DMS 273 (cell line): ENCODE results near the gene EZH1.
A peak's percentile ranks its signal among the peaks of the same experiment; 100 is the strongest.

Experiments
- DNase-seq: peaks from one replicate; lab custom pipeline; 2025; ENCODE audit not compliant: unreplicated experiment; lab: John Stamatoyannopoulos, UW

EZH1 gene

GRCh38 chr17:42723636-42724035, 21.2 kb downstream of the EZH1 start:
- DNase-seq: no peak

DNA sequence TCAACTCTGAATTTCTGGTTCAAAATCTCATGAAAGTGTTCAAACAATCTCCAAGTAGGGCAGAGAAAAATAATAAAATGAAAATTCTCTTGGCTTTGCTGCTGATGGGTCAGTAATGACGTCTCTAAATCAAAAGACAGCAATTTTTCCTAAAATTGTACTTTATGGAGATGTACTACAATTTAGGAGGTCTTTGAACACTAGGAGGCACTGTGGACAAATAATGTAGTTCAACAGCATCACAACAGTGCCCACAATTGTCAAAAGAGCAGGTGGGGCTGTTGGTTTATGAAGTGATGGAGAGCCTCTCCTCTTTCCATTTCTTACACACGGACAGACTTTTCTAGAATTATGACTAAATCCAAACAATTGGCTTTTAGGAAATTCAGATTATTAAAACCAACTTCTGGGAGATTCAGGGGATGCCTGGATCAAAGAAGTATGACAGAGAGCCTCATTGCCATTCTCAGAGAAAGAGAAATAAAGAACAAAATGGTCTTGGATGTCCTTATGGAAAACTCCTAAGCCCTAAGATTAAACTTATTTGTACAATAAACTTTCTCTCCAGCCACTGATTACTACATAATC, 23.8 kb downstream of the EZH1 start:
- DNase-seq: peak; percentile 84

DNA sequence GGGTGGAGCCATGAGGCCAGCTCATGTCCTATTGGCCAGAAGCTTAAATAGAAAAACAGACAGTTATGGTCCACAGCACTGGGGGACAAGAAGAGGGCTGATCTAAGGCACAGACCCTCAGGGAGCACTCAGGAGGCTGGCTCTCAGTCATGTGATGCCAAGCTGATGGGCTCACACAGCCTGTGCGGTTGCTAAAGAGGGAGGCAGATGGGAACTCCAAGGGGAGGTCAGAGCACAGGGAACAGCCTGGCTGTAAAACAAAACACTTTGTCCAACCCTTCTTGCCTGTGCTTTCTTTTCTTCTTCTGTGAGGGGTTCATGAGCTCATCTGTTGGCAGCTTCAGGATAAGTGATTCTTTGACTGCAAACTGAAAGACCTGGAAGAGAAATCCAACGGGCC, 35.3 kb downstream of the EZH1 start:
- peak; percentile 50 for DNase-seq

GRCh38 chr17:42708588-42708987, 36.3 kb downstream of the EZH1 start:
- no peak for DNase-seq

DNA sequence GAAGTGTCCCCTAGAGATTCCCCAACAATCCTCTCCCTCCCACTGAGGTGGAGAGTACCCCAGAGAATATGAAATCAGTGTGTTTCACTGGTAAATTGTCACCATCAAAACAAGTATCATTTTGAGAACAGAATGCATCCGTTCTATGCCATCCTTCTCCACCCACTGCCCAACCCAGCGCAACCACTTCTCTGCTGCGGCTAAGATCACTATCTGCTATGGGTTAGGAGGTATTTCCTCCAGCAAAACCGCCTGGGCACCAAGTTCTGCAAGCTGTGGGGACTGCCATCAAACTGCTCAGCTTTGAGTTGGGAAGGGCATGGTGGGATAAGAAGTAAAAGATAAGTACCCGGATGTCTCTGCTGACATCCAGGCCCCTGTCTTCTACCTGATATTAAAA, 38.1 kb downstream of the EZH1 start:
- DNase-seq: no peak

- no peak for DNase-seq
These were observed 39.9 kb downstream of the EZH1 start for GRCh38 chr17:42704837-42705494.

DNA sequence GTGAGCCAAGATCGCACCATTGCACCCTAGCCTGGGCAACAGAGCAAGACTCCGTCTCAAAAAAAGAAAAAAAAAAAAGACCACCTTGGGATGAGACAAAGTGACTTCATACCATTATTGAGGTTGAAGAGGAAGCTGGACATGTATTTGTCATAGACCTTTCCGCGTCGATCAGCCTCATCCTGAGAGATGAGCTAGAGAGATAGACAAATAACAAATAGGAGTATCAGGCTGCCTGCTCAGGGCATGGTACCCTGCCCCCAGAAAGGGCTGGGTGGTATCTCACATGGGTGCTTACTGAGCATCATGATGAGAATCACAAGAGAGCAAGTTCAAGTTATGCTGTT, 40.4 kb downstream of the EZH1 start:
- DNase-seq: no peak

DNA sequence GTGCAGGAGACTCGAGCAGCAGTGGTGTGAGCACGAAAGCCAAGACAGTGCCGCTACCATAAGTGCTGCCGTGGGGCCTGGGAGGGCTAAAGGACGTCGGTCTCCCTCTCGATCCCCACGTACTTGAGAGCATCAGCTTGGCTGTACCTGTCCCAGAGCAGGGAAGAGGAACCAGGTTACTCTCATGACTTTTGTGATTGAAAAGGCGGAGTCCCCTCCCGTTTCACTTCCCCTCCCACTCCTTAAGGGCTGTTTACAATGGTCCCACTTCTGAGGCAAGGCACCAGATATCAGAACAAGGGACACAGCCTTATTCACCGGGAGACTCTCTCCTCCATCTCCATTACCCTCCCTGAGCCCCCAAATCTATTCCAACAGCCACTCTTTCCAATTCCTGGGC, 42.4 kb downstream of the EZH1 start:
- no peak for DNase-seq

GRCh38 chr17:42700586-42701289, 44.1 kb downstream of the EZH1 start:
- DNase-seq: no peak

DNA sequence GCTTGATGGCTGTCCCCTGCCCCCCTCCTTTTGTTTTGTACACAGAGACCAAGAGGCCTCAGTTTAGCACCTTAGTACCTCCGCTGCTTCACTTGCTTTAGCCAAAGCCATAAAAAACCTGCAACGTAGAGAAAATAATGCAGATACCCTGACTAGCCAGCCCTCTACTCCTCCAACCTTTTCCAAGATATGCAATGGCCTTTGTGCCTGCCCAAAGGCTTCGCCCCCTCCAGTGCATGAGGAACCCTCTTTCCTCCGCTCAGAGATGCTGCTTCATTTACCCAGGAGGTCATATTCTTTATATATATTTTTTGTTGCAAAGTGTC, 45.5 kb downstream of the EZH1 start:
- no peak for DNase-seq

GRCh38 chr17:42698736-42699414, 46.0 kb downstream of the EZH1 start:
- peak; percentile 64 for DNase-seq

DNA sequence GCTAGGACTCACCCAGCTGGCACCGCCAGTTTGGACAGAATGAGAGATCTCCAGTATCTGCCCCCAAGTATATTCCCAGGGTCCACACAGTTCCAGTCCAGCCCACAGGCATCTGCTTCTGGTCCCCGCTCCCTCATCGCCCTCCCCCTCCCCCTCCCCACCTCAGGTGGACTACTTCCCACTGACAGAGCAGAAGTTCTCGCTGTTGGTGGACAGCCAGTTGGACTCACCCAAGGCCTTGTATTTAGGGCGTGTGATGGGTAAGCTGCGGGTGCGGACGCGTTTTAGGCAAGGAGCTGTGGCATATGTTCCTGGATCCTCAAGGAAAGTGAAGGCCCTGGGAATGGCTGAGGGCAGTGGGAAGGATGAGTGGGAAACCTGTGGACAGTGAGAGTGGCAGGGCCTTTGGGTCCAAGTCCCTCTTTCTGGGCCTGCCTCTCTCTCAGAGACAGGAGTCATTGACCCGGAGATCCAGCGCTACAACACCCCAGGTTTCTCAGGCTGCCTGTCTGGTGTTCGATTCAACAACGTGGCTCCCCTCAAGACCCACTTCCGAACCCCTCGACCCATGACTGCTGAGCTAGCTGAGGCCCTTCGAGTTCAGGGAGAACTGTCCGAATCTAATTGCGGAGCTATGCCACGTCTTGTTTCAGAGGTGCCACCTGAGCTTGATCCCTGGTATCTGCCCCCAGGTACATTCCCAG, 47.6 kb downstream of the EZH1 start:
- DNase-seq: no peak

DNA sequence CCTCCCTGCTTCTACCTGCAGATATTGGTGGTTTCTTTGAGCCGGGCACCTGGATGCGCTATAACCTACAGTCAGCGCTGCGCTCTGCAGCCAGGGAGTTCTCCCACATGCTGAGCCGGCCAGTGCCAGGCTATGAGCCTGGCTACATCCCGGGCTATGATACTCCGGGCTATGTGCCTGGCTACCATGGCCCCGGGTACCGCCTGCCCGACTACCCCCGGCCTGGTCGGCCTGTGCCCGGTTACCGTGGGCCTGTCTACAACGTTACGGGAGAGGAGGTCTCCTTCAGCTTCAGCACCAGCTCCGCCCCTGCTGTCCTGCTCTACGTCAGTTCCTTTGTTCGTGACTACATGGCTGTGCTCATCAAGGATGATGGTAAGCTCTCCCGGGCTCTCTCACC, 49.3 kb downstream of the EZH1 start:
- no peak for DNase-seq

DNA sequence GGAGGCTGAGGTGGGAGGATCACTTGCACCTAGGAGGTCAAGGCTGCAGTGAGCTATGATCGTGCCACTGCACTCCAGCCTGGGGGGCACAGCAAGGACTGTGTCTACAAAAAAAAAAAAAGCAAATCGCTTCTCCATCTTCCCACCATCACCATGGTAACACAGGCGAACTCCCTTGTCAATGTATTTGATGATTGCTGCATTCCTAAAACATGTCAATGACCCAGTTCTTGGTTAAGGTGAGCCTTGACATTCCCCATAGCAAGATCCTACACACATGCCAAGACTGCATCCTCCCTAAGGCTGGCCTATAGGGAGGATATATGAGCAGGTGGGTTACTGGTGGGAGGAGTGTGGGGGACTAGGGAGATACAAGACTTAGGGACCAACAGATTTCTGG, 50.3 kb downstream of the EZH1 start:
- DNase-seq: no peak

DNA sequence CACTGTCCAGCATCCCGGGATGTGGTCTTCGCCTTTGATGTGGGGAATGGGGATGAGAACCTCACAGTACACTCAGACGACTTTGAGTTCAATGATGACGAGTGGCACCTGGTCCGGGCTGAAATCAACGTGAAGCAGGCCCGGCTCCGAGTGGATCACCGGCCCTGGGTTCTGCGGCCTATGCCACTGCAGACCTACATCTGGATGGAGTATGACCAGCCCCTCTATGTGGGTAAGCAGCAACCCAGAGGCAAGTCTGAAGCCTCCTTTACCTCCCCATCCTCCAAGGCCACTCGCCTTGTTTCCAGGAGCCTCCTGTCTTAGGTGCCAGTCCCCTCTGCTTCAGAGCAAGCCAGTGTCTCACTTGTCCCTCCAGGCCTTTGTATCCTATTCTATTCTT, 52.4 kb downstream of the EZH1 start:
- DNase-seq: no peak

DNA sequence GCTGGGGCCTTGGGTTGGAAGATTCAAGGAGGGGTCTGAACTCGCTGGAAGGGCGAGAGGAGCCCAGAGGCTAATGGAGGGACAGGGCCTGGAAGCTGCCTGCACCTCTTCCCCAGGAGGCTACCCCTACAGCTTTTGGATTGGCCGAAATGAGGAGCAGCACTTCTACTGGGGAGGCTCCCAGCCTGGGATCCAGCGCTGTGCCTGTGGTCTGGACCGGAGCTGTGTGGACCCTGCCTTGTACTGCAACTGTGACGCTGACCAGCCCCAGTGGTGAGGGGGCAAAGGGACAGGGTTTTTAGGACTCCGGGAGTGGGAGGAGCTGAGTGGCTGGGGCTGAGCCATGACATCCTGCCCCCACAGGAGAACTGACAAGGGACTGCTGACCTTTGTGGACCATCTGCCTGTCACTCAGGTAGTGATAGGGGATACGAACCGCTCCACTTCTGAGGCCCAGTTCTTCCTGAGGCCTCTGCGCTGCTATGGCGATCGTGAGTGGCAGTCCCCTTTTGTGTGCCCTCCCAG, 53.8 kb downstream of the EZH1 start:
- no peak for DNase-seq

GRCh38 chr17:42690596-42690995, 54.2 kb downstream of the EZH1 start:
- no peak for DNase-seq

- no peak for DNase-seq
These were observed 57.0 kb downstream of the EZH1 start for GRCh38 chr17:42687707-42688320.

- DNase-seq: no peak
These were observed 58.2 kb downstream of the EZH1 start for GRCh38 chr17:42686520-42687128.

GRCh38 chr17:42685831-42686230, 59.0 kb downstream of the EZH1 start:
- DNase-seq: no peak
